ENCODE measurements around the gene MEGF11. TPM values are rescaled to one million over a fixed set of nuclear protein-coding genes. Genes with fewer than 3 reads are reported as not detected.
"Not testable (repeated sequence)": the region's sequence is repeated elsewhere in the genome, so short reads cannot be mapped to it uniquely, and the experiment has no call there.

Gene MEGF11
- total RNA-seq, 4 donors from 2014 or later: 0.87 to 7.3 (median 4.9) TPM

DNA sequence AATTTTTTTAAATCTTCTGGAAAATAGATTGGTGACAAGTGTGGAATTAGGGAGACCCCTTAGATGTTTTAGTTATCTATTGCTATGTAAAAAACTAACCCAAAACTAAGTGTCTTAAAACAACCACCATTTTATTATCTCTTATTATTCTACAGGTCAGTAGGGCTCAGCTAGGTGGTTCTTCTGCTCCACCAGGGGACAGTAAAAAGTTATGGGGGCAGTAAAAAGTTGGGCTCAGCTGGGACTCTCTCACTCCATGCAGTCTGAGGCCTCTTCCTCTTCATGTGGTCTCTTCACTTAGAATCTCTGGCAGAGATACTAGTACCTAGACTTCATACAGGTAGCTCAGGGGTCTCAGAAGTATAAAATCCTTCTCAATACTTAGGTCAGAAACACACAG is 21.8 kb upstream of the MEGF11 start:
- Histone ChIP-seq H3K4me1 (no peaks in the 10 kb centered on the region), H3K4me3 (no peak overlapping the region), H3K27me3 (no peaks in the 10 kb centered on the region), H3K36me3 (no peaks in the 10 kb centered on the region), H3K9me3 (peaks cover 0 to 8% (median 0%) of the 10 kb centered on the region in 4 donors), H3K27ac (no peak overlapping the region)
- no peak for TF ChIP-seq EP300 (IDR thresholded peaks at IDR 0.05)
- TF ChIP-seq, protein P1, sequence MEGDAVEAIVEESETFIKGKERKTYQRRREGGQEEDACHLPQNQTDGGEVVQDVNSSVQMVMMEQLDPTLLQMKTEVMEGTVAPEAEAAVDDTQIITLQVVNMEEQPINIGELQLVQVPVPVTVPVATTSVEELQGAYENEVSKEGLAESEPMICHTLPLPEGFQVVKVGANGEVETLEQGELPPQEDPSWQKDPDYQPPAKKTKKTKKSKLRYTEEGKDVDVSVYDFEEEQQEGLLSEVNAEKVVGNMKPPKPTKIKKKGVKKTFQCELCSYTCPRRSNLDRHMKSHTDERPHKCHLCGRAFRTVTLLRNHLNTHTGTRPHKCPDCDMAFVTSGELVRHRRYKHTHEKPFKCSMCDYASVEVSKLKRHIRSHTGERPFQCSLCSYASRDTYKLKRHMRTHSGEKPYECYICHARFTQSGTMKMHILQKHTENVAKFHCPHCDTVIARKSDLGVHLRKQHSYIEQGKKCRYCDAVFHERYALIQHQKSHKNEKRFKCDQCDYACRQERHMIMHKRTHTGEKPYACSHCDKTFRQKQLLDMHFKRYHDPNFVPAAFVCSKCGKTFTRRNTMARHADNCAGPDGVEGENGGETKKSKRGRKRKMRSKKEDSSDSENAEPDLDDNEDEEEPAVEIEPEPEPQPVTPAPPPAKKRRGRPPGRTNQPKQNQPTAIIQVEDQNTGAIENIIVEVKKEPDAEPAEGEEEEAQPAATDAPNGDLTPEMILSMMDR (IDR thresholded peaks at IDR 0.05): no peak
- TF ChIP-seq POLR2A (IDR thresholded peaks at IDR 0.05): no peak
- no peak for DNase-seq (ENCODE audit: low spot score in 2 of 2)

DNA sequence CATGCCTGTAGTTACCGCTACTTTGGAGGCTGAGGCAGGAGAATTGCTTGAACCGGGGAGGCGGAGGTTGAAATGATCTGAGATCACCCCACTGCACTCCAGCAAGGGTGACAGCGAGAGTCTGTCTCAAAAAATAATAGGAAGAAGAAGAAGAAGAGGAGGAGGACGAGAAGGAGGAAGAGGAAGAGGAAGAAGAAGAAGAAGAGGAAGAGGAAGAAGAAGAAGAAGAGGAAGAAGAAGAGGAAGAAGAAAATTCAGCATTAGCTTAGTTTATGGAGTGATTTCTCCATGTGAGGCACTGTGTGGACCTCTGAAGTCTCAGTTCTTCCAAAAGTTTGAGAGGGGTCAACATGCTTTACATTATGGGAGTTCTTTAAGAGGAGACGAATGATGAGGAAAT is 17.4 kb upstream of the MEGF11 start:
- 69 to 72% methylated on average over 6 of the region's 6 CpGs for WGBS, 2 donors
- H3K4me1 ChIP-seq: no peaks in the 10 kb centered on the region
- no peaks in the 10 kb centered on the region for H3K27me3 ChIP-seq
- H3K27ac ChIP-seq: no peak overlapping the region
- DNase-seq (ENCODE audit: low spot score in 2 of 2): no peak
- no peak overlapping the region for H3K4me3 ChIP-seq
- no peak for TF ChIP-seq POLR2A (IDR thresholded peaks at IDR 0.05)
- TF ChIP-seq, protein P1 (IDR thresholded peaks at IDR 0.05): no peak
- no peak for TF ChIP-seq EP300 (IDR thresholded peaks at IDR 0.05)
- no peaks in the 10 kb centered on the region for H3K36me3 ChIP-seq
- H3K9me3 ChIP-seq: peaks cover 0 to 8% (median 0%) of the 10 kb centered on the region in 4 donors

DNA sequence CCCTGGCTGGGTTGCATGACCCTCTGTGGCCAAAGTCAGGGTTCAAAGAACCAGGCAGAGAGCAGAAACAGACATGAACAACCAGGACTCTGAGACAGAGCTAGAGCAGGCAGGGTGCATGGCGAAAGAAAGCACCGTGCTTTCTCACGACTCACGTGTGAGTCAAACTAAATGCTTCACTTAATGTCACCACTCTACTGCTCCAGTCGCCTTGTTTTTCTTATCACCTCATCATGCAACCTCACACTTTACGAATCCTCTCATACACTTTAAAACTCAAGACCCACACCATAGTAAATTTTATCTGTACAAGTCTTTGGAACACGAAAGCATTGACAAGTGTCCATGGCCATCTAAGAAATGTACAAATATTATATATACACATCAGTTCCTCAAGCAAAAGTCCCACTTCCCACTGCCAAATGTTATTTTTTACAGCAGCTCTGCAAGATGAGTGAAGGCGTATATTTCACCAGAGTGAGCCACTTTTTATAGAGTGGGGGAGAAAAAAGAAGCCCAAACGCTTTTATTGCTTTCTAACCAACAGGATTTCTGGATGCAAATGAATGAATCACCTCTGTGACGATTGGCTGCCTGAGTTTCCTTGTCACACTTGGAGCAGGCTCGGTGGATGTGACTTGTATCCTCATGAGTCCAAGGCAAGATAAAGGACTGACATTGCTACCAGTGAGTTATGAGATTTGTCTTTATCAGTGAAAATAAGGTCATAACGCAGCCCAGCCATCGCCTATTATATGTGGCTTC is 16.0 kb upstream of the MEGF11 start:
- TF ChIP-seq, protein P1 (IDR thresholded peaks at IDR 0.05): no peak
- no peak for TF ChIP-seq POLR2A (IDR thresholded peaks at IDR 0.05)
- no peak for TF ChIP-seq EP300 (IDR thresholded peaks at IDR 0.05)
- Histone ChIP-seq H3K36me3 (no peaks in the 10 kb centered on the region), H3K27me3 (no peaks in the 10 kb centered on the region), H3K4me1 (no peaks in the 10 kb centered on the region), H3K27ac (no peak overlapping the region), H3K9me3 (no peaks in the 10 kb centered on the region), H3K4me3 (no peak overlapping the region)
- no peak for DNase-seq (ENCODE audit: low spot score in 2 of 2)
- 38% methylated on average over 13 of the region's 13 CpGs for WGBS, 2 donors

DNA sequence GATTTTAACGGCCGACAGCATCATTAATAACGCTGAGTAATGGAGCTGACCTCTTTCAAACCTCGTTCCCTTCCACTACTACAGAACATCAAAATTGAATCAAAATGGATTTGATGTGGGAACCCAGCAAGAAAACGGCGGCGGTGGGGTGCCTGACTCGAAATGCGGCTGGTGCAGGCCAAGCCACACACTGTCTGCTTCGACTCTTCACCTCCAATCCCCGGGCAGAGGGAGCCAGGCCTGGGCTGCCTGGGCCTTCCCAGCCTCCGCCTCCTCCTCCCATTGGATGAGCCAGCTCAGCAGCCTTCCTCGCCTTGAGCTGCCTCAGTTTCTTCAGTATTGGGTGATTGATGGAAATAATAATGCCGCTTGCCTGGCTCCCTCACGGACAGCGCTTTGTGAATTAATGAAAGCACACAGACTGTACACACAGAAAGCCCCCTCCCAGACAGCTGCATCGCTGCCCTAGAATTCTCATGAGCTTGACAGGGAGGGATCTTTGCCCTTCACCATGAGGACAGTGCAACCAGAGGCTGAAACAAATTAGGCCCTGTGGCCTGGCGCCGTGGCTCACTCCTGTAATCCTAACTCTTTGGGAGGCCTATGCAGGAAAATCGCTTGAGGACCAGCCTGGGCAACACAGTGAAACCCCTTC is 11.4 kb upstream of the MEGF11 start:
- no peaks in the 10 kb centered on the region for H3K36me3 ChIP-seq
- no peaks in the 10 kb centered on the region for H3K4me1 ChIP-seq
- no peak for DNase-seq (ENCODE audit: low spot score in 2 of 2)
- 85 to 87% methylated on average over 20 of the region's 20 CpGs for WGBS, 2 donors
- H3K27ac ChIP-seq: no peak overlapping the region
- no peaks in the 10 kb centered on the region for H3K9me3 ChIP-seq
- H3K27me3 ChIP-seq: peaks cover 0 to 1% of the 10 kb centered on the region in 2 donors
- no peak for TF ChIP-seq POLR2A (IDR thresholded peaks at IDR 0.05)
- TF ChIP-seq, protein P1 (IDR thresholded peaks at IDR 0.05): no peak
- TF ChIP-seq EP300 (IDR thresholded peaks at IDR 0.05): no peak
- H3K4me3 ChIP-seq: no peak overlapping the region

DNA sequence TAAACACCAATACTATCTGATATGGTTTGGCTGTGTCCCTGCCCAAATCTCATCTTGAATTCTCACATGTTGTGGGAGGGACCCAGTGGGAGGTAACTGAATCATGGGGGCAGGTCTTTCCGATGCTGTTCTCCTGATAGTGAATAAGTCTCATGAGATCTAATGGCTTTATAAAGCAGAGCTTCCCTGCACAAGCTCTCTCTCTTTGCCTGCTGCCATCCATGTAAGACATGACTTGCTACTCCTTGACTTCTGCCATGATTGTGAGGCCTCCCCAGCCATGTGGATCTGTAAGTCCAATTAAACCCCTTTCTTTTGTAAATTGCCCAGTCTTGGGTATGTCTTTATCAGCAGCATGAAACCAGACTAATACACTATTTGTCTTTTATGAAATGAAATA is 9.3 kb upstream of the MEGF11 start:
- H3K4me1 ChIP-seq; H3K36me3 ChIP-seq; DNase-seq (ENCODE audit: low spot score in 2 of 2); H3K9me3 ChIP-seq; H3K27ac ChIP-seq; H3K4me3 ChIP-seq: not testable (repeated sequence)
- H3K27me3 ChIP-seq: peaks cover 0 to 22% of the 10 kb centered on the region in 2 donors
- 80 to 82% methylated on average over 1 of the region's 1 CpG for WGBS, 2 donors
